GM12865 (cell line): ENCODE measurements around the gene TRIM27.
"Not testable (repeated sequence)": the region's sequence is repeated elsewhere in the genome, so short reads cannot be mapped to it uniquely, and the experiment has no call there.

Experiments
- DNase-seq: peaks from one replicate; pipeline ENCODE4 v3.0.0; 2010; ENCODE audit warnings: low read depth
- H3K4me3 ChIP-seq: 2 replicates; pipeline ENCODE4 v1.5.1; 2011; ENCODE audit warnings: mild to moderate bottlenecking, low read depth, low read length, control low read depth
- CTCF ChIP-seq: IDR thresholded peaks from 2 replicates; pipeline ENCODE4 v1.5.1; 2011; ENCODE audit warnings: low read length, control low read depth, low read depth, inconsistent platforms; ENCODE audit not compliant: insufficient read depth; ENCODE audit errors: missing control alignments

TRIM27 gene

GRCh38 chr6:28880894-28881780, 42.6 kb downstream of the TRIM27 start:
- H3K4me3 ChIP-seq: peak overlapping the region; percentile 58
- DNase-seq: peak; percentile 82
- TF ChIP-seq CTCF: no peak

GRCh38 chr6:28880519-28880893, 43.3 kb downstream of the TRIM27 start:
- DNase-seq: no peak
- TF ChIP-seq CTCF: no peak
- peak overlapping the region; percentile 58 for H3K4me3 ChIP-seq

- no peak overlapping the region for H3K4me3 ChIP-seq
- no peak for TF ChIP-seq CTCF
- DNase-seq: no peak
Measured at GRCh38 chr6:28876710-28877109, 47.1 kb downstream of the TRIM27 start.

- DNase-seq: no peak
- no peak overlapping the region for H3K4me3 ChIP-seq
- TF ChIP-seq CTCF: no peak
Measured at GRCh38 chr6:28875191-28875747, 48.5 kb downstream of the TRIM27 start.

GRCh38 chr6:28872157-28872817, 51.5 kb downstream of the TRIM27 start:
- not testable (repeated sequence) for H3K4me3 ChIP-seq, DNase-seq

GRCh38 chr6:28871335-28872156, 52.2 kb downstream of the TRIM27 start:
- TF ChIP-seq CTCF: no peak
- DNase-seq: no peak
- no peak overlapping the region for H3K4me3 ChIP-seq

GRCh38 chr6:28868873-28869272, 54.9 kb downstream of the TRIM27 start:
- no peak for TF ChIP-seq CTCF
- H3K4me3 ChIP-seq: no peak overlapping the region
- DNase-seq: no peak
